Measurements from ENCODE around the gene COL28A1.

Gene COL28A1

DNA sequence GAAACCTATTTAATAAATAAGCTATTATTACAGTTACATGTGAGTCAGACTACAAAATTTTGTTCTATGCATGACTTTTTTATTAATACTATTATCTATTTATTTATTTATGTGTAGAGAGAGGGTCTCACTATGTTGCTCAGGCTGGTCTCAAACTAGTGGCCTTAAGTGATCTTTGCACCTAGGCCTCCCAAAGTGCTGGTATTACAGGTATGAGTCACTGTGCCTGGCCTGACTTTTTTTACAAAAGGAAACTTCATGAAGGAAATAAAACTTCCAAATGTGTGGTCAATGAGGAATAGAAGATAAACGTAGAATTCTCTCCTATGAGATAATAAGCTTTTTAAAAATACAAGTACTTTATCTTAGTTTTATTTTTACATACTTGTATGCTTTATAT is 19.0 kb downstream of the COL28A1 start (continued):
- no peak for TF ChIP-seq ZNF391 (tag by site-specific recombination; IDR thresholded peaks at IDR 0.05; ENCODE audit: borderline replicate concordance, low read depth)

DNA sequence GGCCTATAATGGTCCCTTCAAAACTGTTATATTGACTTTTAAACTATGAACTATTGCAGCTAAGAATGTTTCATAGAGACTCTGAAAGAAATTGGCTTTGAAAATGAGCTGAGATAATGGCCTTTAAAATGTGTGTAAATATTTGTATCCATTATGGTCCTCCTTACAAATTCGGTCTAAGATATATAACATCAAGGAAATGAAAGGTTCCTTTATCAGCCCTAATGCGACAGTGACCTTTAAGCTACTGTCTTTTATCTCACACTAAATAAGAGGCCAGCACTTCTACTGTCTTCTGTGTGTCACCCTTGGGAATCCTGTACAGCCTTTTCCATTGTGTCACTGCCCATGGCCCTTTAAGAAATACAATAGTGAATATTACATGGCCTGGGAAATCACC is 19.5 kb downstream of the COL28A1 start:
- Histone ChIP-seq H3K27ac (ENCODE audit: extremely low read depth, low read depth, low read length) (no peak overlapping the region), H3K4me1 (ENCODE audit: control insufficient read depth, insufficient read depth, low read length) (no peaks in the 10 kb centered on the region), H3K4me3 (ENCODE audit: low read depth, low read length) (no peak overlapping the region), H3K9me3 (ENCODE audit: control insufficient read depth, insufficient read depth, low read depth, low read length) (no peaks in the 10 kb centered on the region), H3K36me3 (ENCODE audit: control insufficient read depth in 2 of 2, insufficient read depth in 1 of 2, low read length in 2 of 2) (no peaks in the 10 kb centered on the region)
- TF ChIP-seq ZNF121 (tag by site-specific recombination; IDR thresholded peaks at IDR 0.05) (no peak), ZNF112 (tag by site-specific recombination; IDR thresholded peaks at IDR 0.05) (no peak), ZNF248 (tag by site-specific recombination; IDR thresholded peaks at IDR 0.05) (no peak), ZNF843 (tag by site-specific recombination; IDR thresholded peaks at IDR 0.05) (no peak)
- TF ChIP-seq, protein P1, sequence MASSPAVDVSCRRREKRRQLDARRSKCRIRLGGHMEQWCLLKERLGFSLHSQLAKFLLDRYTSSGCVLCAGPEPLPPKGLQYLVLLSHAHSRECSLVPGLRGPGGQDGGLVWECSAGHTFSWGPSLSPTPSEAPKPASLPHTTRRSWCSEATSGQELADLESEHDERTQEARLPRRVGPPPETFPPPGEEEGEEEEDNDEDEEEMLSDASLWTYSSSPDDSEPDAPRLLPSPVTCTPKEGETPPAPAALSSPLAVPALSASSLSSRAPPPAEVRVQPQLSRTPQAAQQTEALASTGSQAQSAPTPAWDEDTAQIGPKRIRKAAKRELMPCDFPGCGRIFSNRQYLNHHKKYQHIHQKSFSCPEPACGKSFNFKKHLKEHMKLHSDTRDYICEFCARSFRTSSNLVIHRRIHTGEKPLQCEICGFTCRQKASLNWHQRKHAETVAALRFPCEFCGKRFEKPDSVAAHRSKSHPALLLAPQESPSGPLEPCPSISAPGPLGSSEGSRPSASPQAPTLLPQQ (tag by site-specific recombination; IDR thresholded peaks at IDR 0.05): no peak
- ChIA-PET CTCF (interaction anchor here (0.6 kb wide), 1 partner anchor 8 kb away, joined by 3 read pairs; no protein-coding TSS in a partner anchor), POLR2A (no interaction called here)

DNA sequence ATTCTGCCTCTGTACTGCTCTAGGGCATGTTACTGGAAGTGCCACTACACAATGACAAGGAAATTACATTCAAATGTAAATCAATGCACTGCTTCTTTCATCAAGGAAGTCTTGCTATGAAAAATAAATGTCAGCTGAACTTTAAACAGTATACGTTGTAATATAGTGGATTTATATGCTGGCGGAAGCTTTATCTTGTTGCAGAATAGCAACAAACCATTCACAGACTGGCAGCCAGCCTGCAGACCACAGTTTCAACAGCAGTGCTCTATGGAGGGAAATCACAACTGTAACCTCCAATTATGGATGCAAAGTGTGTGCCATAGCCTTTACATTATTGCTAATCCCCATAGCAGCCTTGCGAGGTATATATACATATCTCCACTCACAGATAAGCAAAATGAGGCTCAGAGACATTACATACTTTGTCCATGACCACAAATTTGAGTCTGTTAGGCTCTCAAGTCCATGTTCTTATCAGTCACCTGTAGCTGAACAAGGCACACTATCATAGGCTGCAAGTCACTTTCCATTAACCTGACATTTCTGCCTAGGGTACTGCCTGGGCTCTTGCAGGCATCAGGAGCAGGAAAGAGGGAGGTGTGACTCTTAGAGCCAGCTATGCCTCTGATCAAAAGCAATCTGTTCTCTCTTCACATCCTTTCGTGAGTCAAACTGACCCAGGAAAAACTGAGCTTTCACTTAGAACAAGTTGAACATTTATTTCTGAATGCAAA is 22.6 kb downstream of the COL28A1 start:
- H3K9me3 ChIP-seq (ENCODE audit: control insufficient read depth, insufficient read depth, low read depth, low read length): no peaks in the 10 kb centered on the region
- no peak for TF ChIP-seq ZNF555 (tag by site-specific recombination; conservative IDR thresholded peaks at IDR 0.05)
- 0 out of 2 replicates have a peak, but pooled peaks have one; percentile 28 for TF ChIP-seq SCRT2 (tag by site-specific recombination; IDR thresholded peaks at IDR 0.05)
- no peak for TF ChIP-seq ZEB2 (tag by site-specific recombination; IDR thresholded peaks at IDR 0.05)
- no peak for TF ChIP-seq SETDB1 (IDR thresholded peaks at IDR 0.05; ENCODE audit: insufficient read length, low read length)
- H3K4me3 ChIP-seq (ENCODE audit: low read depth, low read length): no peak overlapping the region
- no peaks in the 10 kb centered on the region for H3K36me3 ChIP-seq (ENCODE audit: control insufficient read depth in 2 of 2, insufficient read depth in 1 of 2, low read length in 2 of 2)
- CTCF ChIA-PET: no interaction called here
- no peaks in the 10 kb centered on the region for H3K4me1 ChIP-seq (ENCODE audit: control insufficient read depth, insufficient read depth, low read length)
- no peak overlapping the region for H3K27ac ChIP-seq (ENCODE audit: extremely low read depth, low read depth, low read length)
- POLR2A ChIA-PET: no interaction called here

DNA sequence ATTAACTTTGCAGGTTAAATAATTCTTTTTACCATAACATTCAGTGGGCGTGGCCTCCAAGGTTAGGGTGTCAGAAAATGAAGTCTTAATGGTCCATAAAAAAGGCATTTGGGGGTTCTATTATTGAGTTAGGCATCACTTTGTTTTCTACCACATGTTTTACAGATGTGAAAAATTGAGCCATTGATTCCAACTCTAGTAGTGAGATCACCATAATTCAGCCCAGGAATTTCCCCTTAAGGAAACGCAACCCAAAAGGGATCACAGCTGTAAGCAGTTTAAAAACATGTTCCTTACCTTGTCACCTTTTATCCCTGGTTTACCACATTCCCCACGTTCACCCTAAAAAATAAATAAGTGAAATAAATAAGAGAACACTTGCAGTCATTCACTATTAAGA is 24.9 kb downstream of the COL28A1 start:
- ChIA-PET POLR2A (no interaction called here), CTCF (no interaction called here)
- H3K27ac ChIP-seq (ENCODE audit: extremely low read depth, low read depth, low read length): no peak overlapping the region
- no peak overlapping the region for H3K4me3 ChIP-seq (ENCODE audit: low read depth, low read length)
- no peaks in the 10 kb centered on the region for H3K4me1 ChIP-seq (ENCODE audit: control insufficient read depth, insufficient read depth, low read length)
- TF ChIP-seq ZNF302 (tag by site-specific recombination; IDR thresholded peaks at IDR 0.05; ENCODE audit: low read depth) (no peak), ZNF223 (tag by site-specific recombination; IDR thresholded peaks at IDR 0.05) (no peak), KLF10 (tag by site-specific recombination; IDR thresholded peaks at IDR 0.05) (no peak), ZNF391 (tag by site-specific recombination; IDR thresholded peaks at IDR 0.05; ENCODE audit: borderline replicate concordance, low read depth) (no peak), ZNF354C (tag by site-specific recombination; IDR thresholded peaks at IDR 0.05; ENCODE audit: borderline replicate concordance, low read depth) (no peak), ZNF202 (tag by site-specific recombination; IDR thresholded peaks at IDR 0.05; ENCODE audit: borderline replicate concordance) (no peak), SP3 (tag by site-specific recombination; IDR thresholded peaks at IDR 0.05) (no peak), GFI1B (tag by site-specific recombination; IDR thresholded peaks at IDR 0.05) (no peak), ZFP69B (tag by site-specific recombination; IDR thresholded peaks at IDR 0.05) (no peak)
- TF ChIP-seq, protein P2, sequence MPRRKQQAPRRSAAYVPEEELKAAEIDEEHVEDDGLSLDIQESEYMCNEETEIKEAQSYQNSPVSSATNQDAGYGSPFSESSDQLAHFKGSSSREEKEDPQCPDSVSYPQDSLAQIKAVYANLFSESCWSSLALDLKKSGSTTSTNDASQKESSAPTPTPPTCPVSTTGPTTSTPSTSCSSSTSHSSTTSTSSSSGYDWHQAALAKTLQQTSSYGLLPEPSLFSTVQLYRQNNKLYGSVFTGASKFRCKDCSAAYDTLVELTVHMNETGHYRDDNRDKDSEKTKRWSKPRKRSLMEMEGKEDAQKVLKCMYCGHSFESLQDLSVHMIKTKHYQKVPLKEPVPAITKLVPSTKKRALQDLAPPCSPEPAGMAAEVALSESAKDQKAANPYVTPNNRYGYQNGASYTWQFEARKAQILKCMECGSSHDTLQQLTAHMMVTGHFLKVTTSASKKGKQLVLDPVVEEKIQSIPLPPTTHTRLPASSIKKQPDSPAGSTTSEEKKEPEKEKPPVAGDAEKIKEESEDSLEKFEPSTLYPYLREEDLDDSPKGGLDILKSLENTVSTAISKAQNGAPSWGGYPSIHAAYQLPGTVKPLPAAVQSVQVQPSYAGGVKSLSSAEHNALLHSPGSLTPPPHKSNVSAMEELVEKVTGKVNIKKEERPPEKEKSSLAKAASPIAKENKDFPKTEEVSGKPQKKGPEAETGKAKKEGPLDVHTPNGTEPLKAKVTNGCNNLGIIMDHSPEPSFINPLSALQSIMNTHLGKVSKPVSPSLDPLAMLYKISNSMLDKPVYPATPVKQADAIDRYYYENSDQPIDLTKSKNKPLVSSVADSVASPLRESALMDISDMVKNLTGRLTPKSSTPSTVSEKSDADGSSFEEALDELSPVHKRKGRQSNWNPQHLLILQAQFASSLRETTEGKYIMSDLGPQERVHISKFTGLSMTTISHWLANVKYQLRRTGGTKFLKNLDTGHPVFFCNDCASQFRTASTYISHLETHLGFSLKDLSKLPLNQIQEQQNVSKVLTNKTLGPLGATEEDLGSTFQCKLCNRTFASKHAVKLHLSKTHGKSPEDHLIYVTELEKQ (tag by site-specific recombination; IDR thresholded peaks at IDR 0.05; ENCODE audit: borderline replicate concordance): no peak
- TF ChIP-seq, protein P3, sequence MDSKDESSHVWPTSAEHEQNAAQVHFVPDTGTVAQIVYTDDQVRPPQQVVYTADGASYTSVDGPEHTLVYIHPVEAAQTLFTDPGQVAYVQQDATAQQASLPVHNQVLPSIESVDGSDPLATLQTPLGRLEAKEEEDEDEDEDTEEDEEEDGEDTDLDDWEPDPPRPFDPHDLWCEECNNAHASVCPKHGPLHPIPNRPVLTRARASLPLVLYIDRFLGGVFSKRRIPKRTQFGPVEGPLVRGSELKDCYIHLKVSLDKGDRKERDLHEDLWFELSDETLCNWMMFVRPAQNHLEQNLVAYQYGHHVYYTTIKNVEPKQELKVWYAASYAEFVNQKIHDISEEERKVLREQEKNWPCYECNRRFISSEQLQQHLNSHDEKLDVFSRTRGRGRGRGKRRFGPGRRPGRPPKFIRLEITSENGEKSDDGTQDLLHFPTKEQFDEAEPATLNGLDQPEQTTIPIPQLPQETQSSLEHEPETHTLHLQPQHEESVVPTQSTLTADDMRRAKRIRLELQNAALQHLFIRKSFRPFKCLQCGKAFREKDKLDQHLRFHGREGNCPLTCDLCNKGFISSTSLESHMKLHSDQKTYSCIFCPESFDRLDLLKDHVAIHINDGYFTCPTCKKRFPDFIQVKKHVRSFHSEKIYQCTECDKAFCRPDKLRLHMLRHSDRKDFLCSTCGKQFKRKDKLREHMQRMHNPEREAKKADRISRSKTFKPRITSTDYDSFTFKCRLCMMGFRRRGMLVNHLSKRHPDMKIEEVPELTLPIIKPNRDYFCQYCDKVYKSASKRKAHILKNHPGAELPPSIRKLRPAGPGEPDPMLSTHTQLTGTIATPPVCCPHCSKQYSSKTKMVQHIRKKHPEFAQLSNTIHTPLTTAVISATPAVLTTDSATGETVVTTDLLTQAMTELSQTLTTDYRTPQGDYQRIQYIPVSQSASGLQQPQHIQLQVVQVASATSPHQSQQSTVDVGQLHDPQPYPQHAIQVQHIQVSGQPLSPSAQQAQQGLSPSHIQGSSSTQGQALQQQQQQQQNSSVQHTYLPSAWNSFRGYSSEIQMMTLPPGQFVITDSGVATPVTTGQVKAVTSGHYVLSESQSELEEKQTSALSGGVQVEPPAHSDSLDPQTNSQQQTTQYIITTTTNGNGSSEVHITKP (tag by site-specific recombination; IDR thresholded peaks at IDR 0.05): no peak
- no peaks in the 10 kb centered on the region for H3K9me3 ChIP-seq (ENCODE audit: control insufficient read depth, insufficient read depth, low read depth, low read length)
- no peaks in the 10 kb centered on the region for H3K36me3 ChIP-seq (ENCODE audit: control insufficient read depth in 2 of 2, insufficient read depth in 1 of 2, low read length in 2 of 2)
